Measurements from ENCODE around the gene KRTAP10-11.

Gene KRTAP10-11

DNA sequence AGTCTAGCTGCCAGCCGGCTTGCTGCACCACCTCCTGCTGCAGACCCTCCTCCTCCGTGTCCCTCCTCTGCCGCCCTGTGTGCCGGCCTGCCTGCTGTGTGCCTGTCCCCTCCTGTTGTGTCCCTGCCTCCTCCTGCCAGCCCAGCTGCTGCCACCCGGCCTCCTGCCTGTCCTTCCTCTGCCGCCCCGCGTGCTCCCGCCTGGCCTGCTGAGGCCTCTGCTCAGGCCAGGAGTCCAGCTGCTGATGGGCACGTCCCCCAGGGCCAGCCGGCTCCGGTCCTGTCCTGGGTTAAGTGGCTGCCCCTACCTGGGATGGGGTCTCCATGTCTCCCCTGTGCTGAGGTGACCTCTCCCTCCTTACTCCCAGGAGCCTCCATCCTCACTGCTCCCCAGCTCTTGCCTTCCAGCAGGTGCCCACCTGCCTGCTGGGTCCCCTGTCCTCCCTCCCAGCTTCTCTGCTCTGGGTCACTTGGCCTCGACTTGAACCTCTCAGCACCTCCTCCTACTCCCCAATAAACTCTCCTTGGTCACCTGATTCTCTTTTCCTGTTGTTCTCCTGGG is 33.5 kb upstream of the KRTAP10-11 start:
- TF ChIP-seq, protein P1, sequence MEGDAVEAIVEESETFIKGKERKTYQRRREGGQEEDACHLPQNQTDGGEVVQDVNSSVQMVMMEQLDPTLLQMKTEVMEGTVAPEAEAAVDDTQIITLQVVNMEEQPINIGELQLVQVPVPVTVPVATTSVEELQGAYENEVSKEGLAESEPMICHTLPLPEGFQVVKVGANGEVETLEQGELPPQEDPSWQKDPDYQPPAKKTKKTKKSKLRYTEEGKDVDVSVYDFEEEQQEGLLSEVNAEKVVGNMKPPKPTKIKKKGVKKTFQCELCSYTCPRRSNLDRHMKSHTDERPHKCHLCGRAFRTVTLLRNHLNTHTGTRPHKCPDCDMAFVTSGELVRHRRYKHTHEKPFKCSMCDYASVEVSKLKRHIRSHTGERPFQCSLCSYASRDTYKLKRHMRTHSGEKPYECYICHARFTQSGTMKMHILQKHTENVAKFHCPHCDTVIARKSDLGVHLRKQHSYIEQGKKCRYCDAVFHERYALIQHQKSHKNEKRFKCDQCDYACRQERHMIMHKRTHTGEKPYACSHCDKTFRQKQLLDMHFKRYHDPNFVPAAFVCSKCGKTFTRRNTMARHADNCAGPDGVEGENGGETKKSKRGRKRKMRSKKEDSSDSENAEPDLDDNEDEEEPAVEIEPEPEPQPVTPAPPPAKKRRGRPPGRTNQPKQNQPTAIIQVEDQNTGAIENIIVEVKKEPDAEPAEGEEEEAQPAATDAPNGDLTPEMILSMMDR (IDR thresholded peaks at IDR 0.05; ENCODE audit: extremely low read depth, insufficient read depth, missing control alignments) = no peak
- no peak for DNase-seq (ENCODE audit: low spot score)
- in situ Hi-C loops (cut with MboI; ENCODE audit: low pct_unique_long_range_greater_than_20kb, low sequenced_read_pairs, unreplicated experiment) = no loop called here

DNA sequence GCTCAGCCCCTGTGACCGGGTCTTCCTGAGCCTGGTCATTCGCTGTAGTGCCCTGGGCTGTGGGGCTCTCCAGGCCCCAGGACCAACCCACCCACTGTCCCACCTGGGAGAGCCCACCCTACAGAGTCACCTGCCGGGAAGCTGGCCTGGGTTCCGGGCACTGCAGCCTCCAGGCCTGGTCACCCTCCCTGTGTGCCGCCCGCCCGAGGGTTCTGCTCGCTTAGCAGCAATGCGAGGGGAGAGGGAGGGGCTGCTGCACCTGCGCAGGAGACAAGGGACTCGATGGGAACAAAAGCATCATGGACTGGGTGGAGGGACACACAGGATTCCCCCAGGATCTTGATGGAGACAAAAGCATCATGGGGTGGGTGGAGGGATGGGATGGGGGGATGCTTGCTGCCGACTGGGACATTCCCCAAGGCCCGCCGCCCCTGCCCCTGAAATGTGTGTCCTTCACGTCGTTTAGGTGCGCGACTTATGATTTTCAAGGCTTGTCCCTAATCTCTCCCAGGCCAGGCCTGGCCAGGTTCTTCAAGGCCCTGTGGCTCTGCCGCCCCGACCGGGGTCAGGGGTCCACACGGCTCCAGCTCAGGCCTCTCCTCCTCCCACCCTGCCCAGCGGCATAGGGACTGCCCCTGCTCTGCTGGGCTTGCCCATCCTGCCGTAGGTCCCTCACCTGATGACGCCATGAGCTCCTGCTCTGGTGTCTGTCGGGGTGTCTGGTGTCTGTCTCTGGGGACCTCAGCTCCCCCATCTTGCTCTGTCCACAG is 32.6 kb upstream of the KRTAP10-11 start:
- no peak for DNase-seq (ENCODE audit: low spot score)
- in situ Hi-C loops (cut with MboI; ENCODE audit: low pct_unique_long_range_greater_than_20kb, low sequenced_read_pairs, unreplicated experiment) = no loop called here
- TF ChIP-seq, protein P1 (IDR thresholded peaks at IDR 0.05; ENCODE audit: extremely low read depth, insufficient read depth, missing control alignments) = no peak

DNA sequence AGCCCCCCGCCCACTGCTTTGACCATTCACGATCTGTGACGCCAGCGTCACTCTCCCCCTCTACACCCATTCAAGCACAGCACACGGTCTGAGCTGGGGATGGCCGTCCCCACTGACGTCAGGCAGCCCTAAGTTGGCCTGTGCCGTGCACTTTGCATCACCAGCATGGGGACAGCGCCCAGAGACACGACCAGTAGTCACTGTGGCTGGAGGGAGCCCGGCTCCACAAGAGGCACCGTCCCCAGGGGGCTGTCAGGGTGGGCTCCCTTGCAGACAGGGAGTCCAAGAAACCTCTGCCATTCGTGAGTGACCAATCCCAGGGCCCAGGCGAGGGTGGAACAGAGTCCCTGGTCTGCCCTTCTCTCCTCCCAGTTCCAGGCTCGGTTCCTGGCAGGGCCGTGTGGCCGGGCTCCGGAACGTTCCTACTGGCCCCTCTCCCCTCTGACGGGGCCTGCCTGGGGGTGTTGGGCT is 32.0 kb upstream of the KRTAP10-11 start:
- TF ChIP-seq, protein P1 (IDR thresholded peaks at IDR 0.05; ENCODE audit: extremely low read depth, insufficient read depth, missing control alignments) = no peak
- in situ Hi-C loops (cut with MboI; ENCODE audit: low pct_unique_long_range_greater_than_20kb, low sequenced_read_pairs, unreplicated experiment) = no loop called here
- no peak for DNase-seq (ENCODE audit: low spot score)

DNA sequence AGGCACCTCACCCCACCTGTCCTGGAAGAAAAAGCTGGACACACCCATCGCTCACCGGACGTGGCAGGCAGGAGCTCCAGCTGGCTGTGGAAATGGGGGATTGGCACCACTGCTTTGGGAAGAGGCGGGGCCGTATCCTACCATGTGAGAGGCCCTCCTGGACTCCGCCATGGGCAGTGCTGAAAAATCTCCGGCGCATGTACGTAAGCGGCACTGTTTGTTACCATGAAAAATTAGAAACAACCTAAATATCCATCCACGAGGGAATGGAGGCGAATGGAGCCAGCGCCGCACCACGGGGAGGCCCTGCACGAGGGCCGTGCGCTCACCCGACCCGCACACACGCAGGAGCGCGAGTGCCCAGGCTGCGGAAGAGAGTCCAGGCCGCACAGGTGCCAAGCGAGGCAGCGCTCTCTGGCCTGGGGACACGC is 31.2 kb upstream of the KRTAP10-11 start:
- in situ Hi-C loops (cut with MboI; ENCODE audit: low pct_unique_long_range_greater_than_20kb, low sequenced_read_pairs, unreplicated experiment) = no loop called here
- TF ChIP-seq, protein P1 (IDR thresholded peaks at IDR 0.05; ENCODE audit: extremely low read depth, insufficient read depth, missing control alignments) = no peak
- no peak for DNase-seq (ENCODE audit: low spot score)

DNA sequence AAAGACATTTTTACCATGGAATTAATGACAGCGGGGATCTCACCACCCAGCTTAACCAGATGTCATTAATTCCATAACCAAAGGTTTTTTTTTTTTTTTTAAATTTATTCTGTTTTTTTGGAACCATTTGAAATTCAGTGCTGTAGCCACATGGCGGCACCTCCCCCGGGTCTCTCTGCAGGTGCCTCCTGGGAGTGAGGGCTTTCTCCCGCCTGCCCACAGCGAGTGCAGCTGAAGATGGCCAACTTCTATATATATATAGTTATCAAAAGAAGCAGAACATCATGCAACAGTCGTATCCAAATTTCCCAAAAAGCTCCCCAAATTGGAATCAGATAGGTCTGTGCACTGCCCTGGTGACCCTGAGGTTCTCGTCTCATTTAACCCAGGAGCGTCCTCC is 30.7 kb upstream of the KRTAP10-11 start:
- in situ Hi-C loops (cut with MboI; ENCODE audit: low pct_unique_long_range_greater_than_20kb, low sequenced_read_pairs, unreplicated experiment) = no loop called here
- no peak for DNase-seq (ENCODE audit: low spot score)
- TF ChIP-seq, protein P1 (IDR thresholded peaks at IDR 0.05; ENCODE audit: extremely low read depth, insufficient read depth, missing control alignments) = no peak

DNA sequence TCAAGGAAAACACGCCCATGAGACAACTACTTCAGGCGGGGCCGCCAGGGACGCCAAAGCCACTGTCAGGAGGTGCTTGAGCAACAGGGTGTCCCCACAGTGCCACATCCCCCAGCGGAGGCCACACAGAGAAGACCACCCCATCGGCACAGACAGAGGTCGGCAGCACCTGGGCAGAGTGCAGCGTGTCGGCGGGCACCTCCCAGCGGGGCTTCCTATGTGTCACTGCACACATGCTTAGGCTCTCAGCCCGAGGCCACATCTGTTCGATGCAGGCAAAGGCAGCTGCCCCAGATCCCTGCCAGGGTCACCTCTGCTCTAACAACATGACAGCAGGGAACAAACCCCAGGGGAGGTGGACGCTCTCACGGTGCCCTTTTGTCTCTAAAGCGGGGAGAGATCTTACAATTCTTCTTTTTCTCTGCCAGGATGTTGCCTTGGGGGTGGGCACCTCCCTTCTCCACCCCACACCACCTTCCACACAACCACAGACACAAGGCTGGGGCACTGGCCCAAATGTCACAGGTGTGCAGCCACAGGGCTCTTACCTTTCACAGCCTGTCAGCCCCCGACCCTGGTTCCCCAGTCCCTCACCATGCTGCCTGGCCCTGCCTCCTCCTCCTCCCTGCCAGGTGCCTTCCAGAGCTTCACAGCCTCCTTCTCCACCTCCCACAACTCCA is 30.2 kb upstream of the KRTAP10-11 start:
- in situ Hi-C loops (cut with MboI; ENCODE audit: low pct_unique_long_range_greater_than_20kb, low sequenced_read_pairs, unreplicated experiment) = no loop called here
- TF ChIP-seq, protein P1 (IDR thresholded peaks at IDR 0.05; ENCODE audit: extremely low read depth, insufficient read depth, missing control alignments) = no peak
- DNase-seq (ENCODE audit: low spot score) = no peak

Data from GM13977 (cell line).